KOPT-K1 (cell line): ENCODE data around the gene ANKRD33B.

ENCODE experiments used
- H3K27ac ChIP-seq: fragments of 200-600 bp; sonication (generic); 2 replicates; pipeline ENCODE4 v1.5.1; 2016; ENCODE audit warnings: antibody characterized with exemption, mild to moderate bottlenecking, low read depth, low read length; ENCODE audit not compliant: poor library complexity, severe bottlenecking
- H3K36me3 ChIP-seq: fragments of 200-600 bp; sonication (generic); 2 replicates; pipeline ENCODE4 v1.5.1; 2017; ENCODE audit warnings: antibody characterized with exemption, mild to moderate bottlenecking, low read length, moderate library complexity; ENCODE audit not compliant: insufficient read depth
- H3K9me3 ChIP-seq: fragments of 200-600 bp; sonication (generic); 2 replicates; pipeline ENCODE4 v1.5.1; 2017; ENCODE audit warnings: antibody characterized with exemption, low read length, mild to moderate bottlenecking; ENCODE audit not compliant: insufficient read depth, poor library complexity, severe bottlenecking

ANKRD33B gene

GRCh38 chr5:10648806-10649665 is 85.2 kb downstream of the ANKRD33B start:
- no peak overlapping the region for H3K27ac ChIP-seq
- H3K36me3 ChIP-seq = no peaks in the 10 kb centered on the region
- H3K9me3 ChIP-seq = no peaks in the 10 kb centered on the region

DNA sequence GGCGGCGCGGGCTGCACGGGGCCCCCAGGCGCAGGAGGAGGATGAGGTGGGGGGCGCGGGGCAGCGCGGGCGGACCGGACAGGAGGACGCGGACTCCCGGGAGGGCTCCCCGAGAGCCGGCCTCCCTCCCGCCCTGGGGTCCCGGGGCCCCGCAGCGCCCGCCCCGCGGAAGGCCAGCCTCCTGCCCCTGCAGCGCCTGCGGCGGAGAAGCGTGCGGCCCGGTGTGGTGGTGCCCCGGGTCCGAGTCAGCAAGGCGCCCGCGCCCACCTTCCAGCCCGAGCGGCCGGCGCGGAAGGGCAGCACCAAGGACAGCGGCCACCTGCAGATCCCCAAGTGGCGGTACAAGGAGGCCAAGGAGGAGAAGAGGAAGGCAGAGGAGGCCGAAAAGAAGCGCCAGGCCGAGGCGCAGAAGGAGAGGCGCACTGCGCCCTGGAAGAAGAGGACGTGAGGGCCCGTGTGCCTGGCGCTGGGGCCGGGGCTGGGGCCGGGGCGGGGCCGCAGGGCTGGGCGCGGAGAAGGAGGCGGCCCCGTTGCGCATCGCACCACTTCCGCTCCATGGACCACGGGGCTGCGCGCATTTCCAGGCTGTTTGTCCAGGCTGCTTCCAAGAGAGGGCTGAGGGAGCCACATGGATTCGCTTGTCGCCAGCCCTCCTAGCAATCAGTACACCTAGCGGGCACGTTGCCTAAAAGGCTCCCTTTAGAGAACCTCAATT is 86.0 kb downstream of the ANKRD33B start:
- H3K27ac ChIP-seq = no peak overlapping the region
- H3K36me3 ChIP-seq = no peaks in the 10 kb centered on the region; the same call in 1 of the 2 replicates
- H3K9me3 ChIP-seq = no peaks in the 10 kb centered on the region

- no peaks in the 10 kb centered on the region; the same call in 1 of the 2 replicates for H3K36me3 ChIP-seq
- H3K27ac ChIP-seq = no peak overlapping the region
- H3K9me3 ChIP-seq = no peaks in the 10 kb centered on the region
These were observed 88.3 kb downstream of the ANKRD33B start for GRCh38 chr5:10652151-10652550.

GRCh38 chr5:10652606-10653005 is 88.7 kb downstream of the ANKRD33B start:
- Histone ChIP-seq H3K27ac (no peak overlapping the region), H3K9me3 (no peaks in the 10 kb centered on the region), H3K36me3 (no peaks in the 10 kb centered on the region; the same call in 1 of the 2 replicates)

GRCh38 chr5:10653043-10653442 is 89.2 kb downstream of the ANKRD33B start:
- Histone ChIP-seq H3K9me3 (no peaks in the 10 kb centered on the region), H3K36me3 (no peaks in the 10 kb centered on the region; the same call in 1 of the 2 replicates), H3K27ac (no peak overlapping the region)

DNA sequence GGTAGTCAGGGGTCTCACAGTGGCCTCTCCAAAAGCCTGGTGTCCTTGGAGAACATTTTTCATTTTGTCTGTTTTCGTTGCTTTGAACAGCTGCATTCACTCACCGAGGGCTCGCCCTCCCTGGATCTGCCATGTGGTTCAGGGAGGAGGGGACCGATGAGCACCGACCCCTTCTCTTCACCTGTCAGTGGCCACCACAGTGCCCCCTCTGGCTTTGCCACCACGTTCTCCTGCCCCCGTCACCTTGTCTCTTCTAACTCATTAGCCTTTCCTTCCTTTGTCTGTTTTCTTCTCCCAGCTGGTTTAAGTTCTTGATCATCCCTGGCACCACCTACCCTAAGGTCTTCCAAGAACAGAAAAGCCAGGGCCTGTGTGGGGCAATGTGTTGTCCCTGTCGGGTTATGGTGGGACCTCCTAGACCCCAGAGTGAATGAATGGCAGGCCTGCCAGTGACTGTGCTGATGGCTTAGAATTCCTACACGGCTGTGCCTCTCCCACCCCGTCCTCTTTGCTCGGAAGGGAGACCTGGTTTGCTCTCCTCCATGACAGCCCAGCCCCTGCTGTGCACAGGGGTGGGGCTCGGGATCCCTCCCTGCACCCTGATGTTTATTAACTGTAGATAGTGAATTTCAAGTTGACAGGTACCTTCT is 90.0 kb downstream of the ANKRD33B start:
- Histone ChIP-seq H3K36me3 (no peaks in the 10 kb centered on the region; the same call in 1 of the 2 replicates), H3K27ac (no peak overlapping the region), H3K9me3 (no peaks in the 10 kb centered on the region)

GRCh38 chr5:10654566-10654965 is 90.7 kb downstream of the ANKRD33B start:
- H3K36me3 ChIP-seq = no peaks in the 10 kb centered on the region; the same call in 1 of the 2 replicates
- H3K27ac ChIP-seq = no peak overlapping the region
- H3K9me3 ChIP-seq = no peaks in the 10 kb centered on the region

- Histone ChIP-seq H3K27ac (no peak overlapping the region), H3K9me3 (no peaks in the 10 kb centered on the region), H3K36me3 (no peaks in the 10 kb centered on the region; the same call in 1 of the 2 replicates)
These were observed 91.5 kb downstream of the ANKRD33B start for GRCh38 chr5:10655161-10655971.

- Histone ChIP-seq H3K36me3 (no peaks in the 10 kb centered on the region; the same call in 1 of the 2 replicates), H3K9me3 (no peaks in the 10 kb centered on the region), H3K27ac (no peak overlapping the region)
These were observed 92.3 kb downstream of the ANKRD33B start for GRCh38 chr5:10655972-10656830.

- Histone ChIP-seq H3K9me3 (no peaks in the 10 kb centered on the region), H3K27ac (no peak overlapping the region), H3K36me3 (no peaks in the 10 kb centered on the region; the same call in 1 of the 2 replicates)
These were observed 94.4 kb downstream of the ANKRD33B start for GRCh38 chr5:10658265-10658664.

DNA sequence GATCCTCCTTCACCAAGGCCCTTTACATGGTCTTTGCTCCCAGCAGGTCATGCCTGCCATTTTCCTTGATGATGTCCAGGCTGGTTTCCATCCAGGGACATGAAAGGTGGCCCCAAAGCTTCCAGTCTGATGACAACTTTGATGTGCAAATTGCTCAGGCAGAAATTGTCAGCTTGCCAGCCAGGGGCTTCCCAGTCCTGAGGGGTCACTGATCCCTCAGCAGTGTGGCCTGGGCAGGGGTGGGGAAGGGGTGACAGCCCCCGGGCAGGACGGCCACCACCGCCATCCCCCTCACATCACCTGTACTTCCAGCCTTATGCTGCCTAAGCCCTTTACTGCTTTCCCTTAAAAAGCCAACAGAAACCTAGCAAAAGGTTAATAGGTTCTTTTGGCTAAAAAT is 96.3 kb downstream of the ANKRD33B start:
- Histone ChIP-seq H3K9me3 (no peaks in the 10 kb centered on the region), H3K36me3 (no peaks in the 10 kb centered on the region; the same call in 1 of the 2 replicates), H3K27ac (no peak overlapping the region)

DNA sequence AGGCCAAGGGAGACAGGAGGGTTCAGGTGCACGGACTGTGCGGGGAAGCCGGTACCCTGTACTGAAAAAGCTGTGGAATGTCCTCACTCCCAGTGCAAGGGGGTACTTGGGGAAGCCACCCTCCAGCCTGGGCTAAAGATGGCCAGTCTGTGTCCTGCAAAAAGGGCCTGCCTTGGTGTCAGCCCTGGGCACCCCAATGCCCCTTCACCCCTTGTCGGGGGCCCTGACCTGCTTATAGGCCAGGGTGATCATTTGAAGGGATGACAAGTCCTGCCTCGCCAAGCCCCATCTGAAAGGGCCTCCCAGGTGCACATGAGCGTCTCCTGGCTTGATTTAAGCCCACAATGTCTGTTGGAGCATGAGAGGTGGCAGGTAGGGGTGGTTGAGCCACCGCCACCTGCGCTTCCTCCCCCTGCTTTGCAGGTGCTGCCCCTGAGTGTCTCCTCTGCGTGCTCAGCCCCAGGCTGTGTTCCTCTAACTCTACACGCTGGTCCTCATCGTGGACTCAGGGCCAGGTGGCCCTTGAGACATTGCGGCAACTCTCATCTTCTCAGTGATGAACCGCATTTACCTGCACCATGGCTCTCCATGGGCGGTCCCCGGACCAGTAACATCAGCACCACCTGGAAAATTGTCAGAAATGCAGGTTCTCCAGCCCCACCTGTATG is 97.0 kb downstream of the ANKRD33B start:
- Histone ChIP-seq H3K27ac (no peak overlapping the region), H3K36me3 (no peaks in the 10 kb centered on the region), H3K9me3 (no peaks in the 10 kb centered on the region)

DNA sequence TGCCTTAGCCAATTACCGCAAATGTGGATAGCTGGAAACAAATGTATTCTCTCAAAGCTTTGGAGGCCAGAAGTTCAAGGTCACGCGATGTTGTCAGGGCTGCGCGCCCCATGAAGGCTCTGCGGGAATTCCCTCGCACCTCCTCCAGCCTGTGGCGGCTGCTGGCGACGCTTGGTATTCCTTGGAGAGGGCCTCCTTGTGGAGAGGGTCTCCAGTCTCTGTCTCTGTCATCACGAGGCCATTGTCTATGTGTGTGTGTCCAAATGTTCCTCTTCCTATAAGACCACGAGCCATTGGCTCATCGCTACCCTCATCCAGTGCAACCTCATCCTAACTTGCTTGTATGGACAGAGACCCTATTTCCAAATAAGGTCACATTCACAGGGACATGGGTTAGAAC is 97.5 kb downstream of the ANKRD33B start:
- H3K9me3 ChIP-seq = no peaks in the 10 kb centered on the region
- no peak overlapping the region for H3K27ac ChIP-seq
- H3K36me3 ChIP-seq = no peaks in the 10 kb centered on the region
